Measurements from ENCODE around the gene LRRC4C. TPM values are rescaled to one million over a fixed set of nuclear protein-coding genes. Genes with fewer than 3 reads are reported as not detected.

Gene LRRC4C
- total RNA-seq, 1 donor from 2014 or later = not detected

DNA sequence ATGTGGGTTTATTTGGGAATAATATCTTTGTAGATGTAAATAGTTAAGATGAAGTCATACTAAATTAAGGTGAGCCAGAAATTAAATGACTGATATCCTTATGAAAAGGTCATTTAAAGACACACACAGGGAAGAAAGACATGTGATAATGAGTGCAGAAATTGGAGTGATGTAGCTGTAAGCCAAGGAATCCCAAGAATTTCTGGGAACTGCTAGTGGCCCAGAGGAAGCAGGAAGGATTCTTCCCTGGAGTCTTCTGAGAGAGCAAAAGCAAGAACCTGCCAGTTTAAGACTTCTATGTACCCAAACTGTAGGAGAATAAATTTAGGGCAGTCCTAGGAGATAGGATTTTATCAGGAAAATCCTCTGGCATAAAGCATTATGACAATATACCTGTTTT lies 66.9 kb downstream of the LRRC4C start:
- Histone ChIP-seq H3K27me3 (no peaks in the 10 kb centered on the region), H3K9me3 (no peaks in the 10 kb centered on the region), H3K4me1 (no peaks in the 10 kb centered on the region), H3K4me3 (no peak overlapping the region), H3K36me3 (no peaks in the 10 kb centered on the region), H3K27ac (no peak overlapping the region)
- DNase-seq (ENCODE audit: low spot score in 2 of 2) = no peak
- TF ChIP-seq, protein P1, sequence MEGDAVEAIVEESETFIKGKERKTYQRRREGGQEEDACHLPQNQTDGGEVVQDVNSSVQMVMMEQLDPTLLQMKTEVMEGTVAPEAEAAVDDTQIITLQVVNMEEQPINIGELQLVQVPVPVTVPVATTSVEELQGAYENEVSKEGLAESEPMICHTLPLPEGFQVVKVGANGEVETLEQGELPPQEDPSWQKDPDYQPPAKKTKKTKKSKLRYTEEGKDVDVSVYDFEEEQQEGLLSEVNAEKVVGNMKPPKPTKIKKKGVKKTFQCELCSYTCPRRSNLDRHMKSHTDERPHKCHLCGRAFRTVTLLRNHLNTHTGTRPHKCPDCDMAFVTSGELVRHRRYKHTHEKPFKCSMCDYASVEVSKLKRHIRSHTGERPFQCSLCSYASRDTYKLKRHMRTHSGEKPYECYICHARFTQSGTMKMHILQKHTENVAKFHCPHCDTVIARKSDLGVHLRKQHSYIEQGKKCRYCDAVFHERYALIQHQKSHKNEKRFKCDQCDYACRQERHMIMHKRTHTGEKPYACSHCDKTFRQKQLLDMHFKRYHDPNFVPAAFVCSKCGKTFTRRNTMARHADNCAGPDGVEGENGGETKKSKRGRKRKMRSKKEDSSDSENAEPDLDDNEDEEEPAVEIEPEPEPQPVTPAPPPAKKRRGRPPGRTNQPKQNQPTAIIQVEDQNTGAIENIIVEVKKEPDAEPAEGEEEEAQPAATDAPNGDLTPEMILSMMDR (IDR thresholded peaks at IDR 0.05) = no peak
- intact Hi-C loops (cut with DNase I) = no loop called here

DNA sequence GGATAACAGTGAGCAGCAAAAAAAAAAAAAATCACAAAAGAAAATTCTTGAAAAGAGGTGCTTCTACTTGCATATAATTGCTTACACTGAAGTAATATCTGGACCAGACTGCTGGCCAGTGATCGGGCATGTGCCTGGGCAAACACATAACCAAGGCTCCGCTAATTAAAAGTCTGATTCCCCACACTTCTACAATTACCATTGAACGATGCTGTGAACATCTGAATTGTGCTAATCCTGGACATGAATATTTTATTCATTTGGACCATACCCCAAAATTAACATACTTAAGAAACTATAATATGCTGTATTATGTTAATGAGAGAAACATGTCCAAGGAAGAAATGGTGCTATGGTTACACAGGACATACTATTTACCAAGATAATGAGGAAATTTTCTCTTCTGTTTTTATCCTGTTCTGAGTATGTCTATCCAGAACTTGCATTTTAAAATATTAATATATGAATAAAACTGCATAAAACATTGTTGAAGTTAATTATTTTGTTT lies 69.8 kb downstream of the LRRC4C start:
- no peak overlapping the region for H3K4me3 ChIP-seq

DNA sequence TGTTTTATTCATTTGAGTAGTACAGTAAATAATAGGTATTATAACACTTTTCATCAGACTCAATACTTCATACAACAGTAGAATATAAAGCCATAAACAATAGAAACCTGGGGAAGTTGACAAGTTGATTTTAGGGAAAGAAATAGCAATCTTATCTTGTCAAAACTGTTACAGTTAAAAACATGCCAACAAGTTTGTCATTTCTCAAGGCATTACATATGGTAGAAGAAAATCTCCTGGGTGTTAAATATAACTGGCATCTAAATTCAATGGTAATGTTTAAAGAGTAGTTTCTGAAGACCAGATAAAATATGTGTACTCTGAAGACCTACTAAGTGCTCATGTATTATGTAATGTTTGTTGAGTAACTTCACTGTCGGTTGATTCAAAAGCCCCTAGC lies 75.1 kb downstream of the LRRC4C start:
- H3K36me3 ChIP-seq = no peaks in the 10 kb centered on the region
- H3K27ac ChIP-seq = no peak overlapping the region
- DNase-seq (ENCODE audit: low spot score in 2 of 2) = no peak
- intact Hi-C loops (cut with DNase I) = no loop called here
- TF ChIP-seq, protein P1 (IDR thresholded peaks at IDR 0.05) = no peak
- H3K4me3 ChIP-seq = no peak overlapping the region
- H3K27me3 ChIP-seq = no peaks in the 10 kb centered on the region
- no peaks in the 10 kb centered on the region for H3K4me1 ChIP-seq
- H3K9me3 ChIP-seq = no peaks in the 10 kb centered on the region

More for the DNA sequence above, 69.8 kb downstream of the LRRC4C start:
- TF ChIP-seq, protein P1 (IDR thresholded peaks at IDR 0.05) = no peak
- no peak overlapping the region for H3K27ac ChIP-seq
- no peaks in the 10 kb centered on the region for H3K4me1 ChIP-seq
- no peaks in the 10 kb centered on the region for H3K36me3 ChIP-seq
- DNase-seq (ENCODE audit: low spot score in 2 of 2) = no peak
- H3K9me3 ChIP-seq = no peaks in the 10 kb centered on the region
- intact Hi-C loops (cut with DNase I) = no loop called here
- no peaks in the 10 kb centered on the region for H3K27me3 ChIP-seq

DNA sequence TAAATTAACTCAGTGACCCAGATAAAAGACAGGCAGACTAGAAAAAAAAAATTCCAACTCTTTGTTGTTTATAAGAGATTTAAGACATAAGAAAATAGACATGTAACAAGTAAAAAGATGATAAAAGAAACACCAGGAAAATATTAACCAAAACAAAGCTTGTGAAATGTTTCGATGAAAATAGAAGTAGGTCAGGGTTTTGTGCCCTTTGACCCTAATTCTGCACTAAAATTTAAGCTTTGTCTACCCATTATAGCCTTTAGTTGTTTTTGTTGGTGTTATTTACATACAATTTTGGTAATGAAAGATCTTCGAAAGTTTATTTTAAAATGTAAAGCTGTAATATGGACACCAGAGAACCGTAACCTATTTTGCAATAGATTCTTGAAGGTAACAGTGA lies 75.7 kb downstream of the LRRC4C start:
- no peak for DNase-seq (ENCODE audit: low spot score in 2 of 2)
- Histone ChIP-seq H3K27me3 (no peaks in the 10 kb centered on the region), H3K27ac (no peak overlapping the region), H3K4me1 (no peaks in the 10 kb centered on the region), H3K9me3 (no peaks in the 10 kb centered on the region), H3K36me3 (no peaks in the 10 kb centered on the region), H3K4me3 (no peak overlapping the region)
- intact Hi-C loops (cut with DNase I) = no loop called here
- TF ChIP-seq, protein P1 (IDR thresholded peaks at IDR 0.05) = no peak

DNA sequence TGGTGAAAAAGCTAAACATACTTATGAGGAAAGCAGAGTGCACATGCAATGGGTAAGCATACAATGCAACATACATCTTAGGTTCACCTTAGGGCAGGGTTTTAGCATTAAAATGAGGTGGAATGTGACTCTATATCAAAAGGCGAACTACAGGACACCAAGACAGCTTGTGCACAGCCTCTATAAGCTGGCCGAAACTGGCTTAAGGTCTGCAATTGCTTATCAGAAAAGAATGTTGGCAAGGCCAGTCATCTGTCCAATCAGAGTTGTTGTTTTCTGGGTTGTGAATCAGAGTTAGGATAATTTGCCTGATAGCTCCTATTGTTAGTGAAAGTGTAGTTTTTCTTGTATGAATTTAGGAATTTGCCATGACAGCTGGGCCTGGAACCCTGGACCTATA lies 76.5 kb downstream of the LRRC4C start:
- Histone ChIP-seq H3K36me3 (no peaks in the 10 kb centered on the region), H3K27ac (no peak overlapping the region), H3K4me1 (no peaks in the 10 kb centered on the region), H3K4me3 (no peak overlapping the region), H3K9me3 (no peaks in the 10 kb centered on the region), H3K27me3 (no peaks in the 10 kb centered on the region)
- intact Hi-C loops (cut with DNase I) = no loop called here
- TF ChIP-seq, protein P1 (IDR thresholded peaks at IDR 0.05) = no peak
- no peak for DNase-seq (ENCODE audit: low spot score in 2 of 2)

DNA sequence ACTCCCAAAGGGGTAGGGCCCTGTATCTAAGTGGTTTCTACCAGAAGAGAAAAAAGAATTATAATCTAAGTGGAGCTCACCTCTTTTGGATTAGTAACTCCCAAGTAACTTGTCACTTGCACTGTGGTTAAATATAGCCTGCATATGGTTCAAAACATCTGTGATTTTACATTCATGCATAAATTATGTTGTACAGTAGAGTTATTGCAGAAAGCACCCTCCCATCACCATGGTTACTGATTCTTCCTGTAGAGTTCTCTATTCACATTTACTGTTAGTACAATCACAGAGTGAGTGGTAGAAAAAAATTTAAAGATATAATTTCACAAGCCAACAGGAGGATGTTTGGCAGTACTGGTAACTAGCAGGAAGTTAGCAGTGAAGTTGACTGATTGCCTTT lies 80.4 kb downstream of the LRRC4C start:
- Histone ChIP-seq H3K9me3 (no peaks in the 10 kb centered on the region), H3K27ac (no peak overlapping the region), H3K36me3 (no peaks in the 10 kb centered on the region), H3K4me3 (no peak overlapping the region), H3K4me1 (no peaks in the 10 kb centered on the region), H3K27me3 (no peaks in the 10 kb centered on the region)
- TF ChIP-seq, protein P1 (IDR thresholded peaks at IDR 0.05) = no peak
- intact Hi-C loops (cut with DNase I) = no loop called here
- DNase-seq (ENCODE audit: low spot score in 2 of 2) = no peak

Measured in ascending aorta (tissue), 2 donors.